RPMI7951 (cell line): ENCODE data around the gene TSPEAR. TPM values are rescaled to one million over a fixed set of nuclear protein-coding genes. Genes with fewer than 3 reads are reported as not detected.
"Not testable (repeated sequence)": the region's sequence is repeated elsewhere in the genome, so short reads cannot be mapped to it uniquely, and the experiment has no call there.

Source experiments
- DNase-seq: peaks from one replicate; pipeline ENCODE4 v3.0.0-alpha.2; 2012; ENCODE audit warnings: low read depth
- total RNA-seq: library from RNA; depleted of rRNA; stranded (reverse); fragments of >200 nt; shearing (Covaris generic); gene quantifications from 2 replicates; pipeline ENCODE4 v1.2.3, GENCODE V29; 2014

Gene TSPEAR
- total RNA-seq, 1 experiment from 2014 or later, result not detected

- DNase-seq, result no peak
These were observed 26.9 kb downstream of the TSPEAR start for GRCh38 chr21:44684483-44684882.

GRCh38 chr21:44684077-44684476, 27.3 kb downstream of the TSPEAR start:
- DNase-seq, result no peak

DNA sequence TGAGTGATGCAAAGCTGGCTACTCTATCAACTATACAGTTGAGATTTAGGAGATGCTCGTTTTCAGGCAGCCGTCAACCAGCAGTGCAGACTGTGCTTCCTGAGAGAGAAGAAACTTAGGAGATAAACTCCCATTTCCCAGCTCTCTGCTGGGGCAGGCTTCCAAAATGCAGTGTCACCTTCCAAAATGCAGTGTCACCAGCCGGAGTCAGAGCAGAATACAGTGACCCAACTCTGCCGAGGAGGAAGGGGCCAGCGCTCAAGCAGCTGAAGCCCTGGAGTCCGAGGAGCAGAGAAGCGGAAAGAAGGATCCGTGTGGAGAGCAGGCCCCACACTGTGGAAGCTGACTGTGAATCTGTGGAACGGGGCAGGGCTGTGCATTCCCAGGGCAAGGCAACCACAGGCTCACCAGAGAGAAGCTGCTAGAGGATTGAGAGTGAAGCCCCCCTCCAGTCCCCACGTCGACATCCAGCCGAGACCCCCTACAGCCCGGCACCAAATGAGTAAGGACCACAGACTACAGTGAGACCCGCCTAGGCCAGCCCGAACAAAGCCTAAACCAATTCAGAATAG, 28.7 kb downstream of the TSPEAR start:
- DNase-seq, result no peak

DNA sequence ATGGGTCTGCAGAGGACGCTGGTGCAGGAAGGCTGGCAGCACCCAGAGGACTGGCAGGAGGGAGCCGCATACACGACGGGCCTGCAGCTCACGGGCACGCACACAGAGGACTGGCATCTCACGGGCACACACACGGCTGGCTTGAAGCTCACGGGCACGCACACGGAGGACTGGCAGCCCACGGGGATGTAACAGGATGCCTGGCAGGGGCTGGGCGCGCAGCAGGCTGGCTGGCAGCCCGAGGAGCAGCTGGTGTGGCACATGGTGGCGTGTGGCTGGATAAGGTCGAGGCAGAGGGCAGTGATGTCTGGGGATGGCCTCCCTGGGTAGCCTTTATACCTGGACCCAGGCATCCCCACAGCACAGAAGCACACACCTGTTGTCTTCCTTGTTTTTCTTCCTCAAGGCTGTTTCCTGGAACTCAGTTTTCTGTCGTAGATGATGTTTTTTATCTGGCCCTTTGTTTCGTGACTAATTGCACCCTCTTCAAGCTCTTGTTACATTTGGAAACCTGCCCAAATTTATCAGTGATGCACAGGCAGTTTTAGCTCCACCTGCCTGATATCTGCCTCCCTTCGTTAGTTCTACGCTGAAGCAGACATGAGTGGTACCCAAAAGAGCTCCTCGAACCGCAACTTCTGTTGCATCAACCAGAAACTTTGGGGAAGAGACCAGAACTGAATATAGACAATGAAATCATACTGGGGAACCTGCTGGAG, 29.4 kb downstream of the TSPEAR start, which contains the start of gene KRTAP12-1:
KRTAP12-1 (minus strand) TSS at position 303 of the 719 bp plus-strand sequence; CDS start at position 263, 40 bp downstream.
- DNase-seq, result no peak

- no peak for DNase-seq
These were observed 30.2 kb downstream of the TSPEAR start for GRCh38 chr21:44681152-44681551.

GRCh38 chr21:44677881-44678280, 33.5 kb downstream of the TSPEAR start:
- no peak for DNase-seq

GRCh38 chr21:44671911-44672310, 39.5 kb downstream of the TSPEAR start:
- DNase-seq, result no peak

DNA sequence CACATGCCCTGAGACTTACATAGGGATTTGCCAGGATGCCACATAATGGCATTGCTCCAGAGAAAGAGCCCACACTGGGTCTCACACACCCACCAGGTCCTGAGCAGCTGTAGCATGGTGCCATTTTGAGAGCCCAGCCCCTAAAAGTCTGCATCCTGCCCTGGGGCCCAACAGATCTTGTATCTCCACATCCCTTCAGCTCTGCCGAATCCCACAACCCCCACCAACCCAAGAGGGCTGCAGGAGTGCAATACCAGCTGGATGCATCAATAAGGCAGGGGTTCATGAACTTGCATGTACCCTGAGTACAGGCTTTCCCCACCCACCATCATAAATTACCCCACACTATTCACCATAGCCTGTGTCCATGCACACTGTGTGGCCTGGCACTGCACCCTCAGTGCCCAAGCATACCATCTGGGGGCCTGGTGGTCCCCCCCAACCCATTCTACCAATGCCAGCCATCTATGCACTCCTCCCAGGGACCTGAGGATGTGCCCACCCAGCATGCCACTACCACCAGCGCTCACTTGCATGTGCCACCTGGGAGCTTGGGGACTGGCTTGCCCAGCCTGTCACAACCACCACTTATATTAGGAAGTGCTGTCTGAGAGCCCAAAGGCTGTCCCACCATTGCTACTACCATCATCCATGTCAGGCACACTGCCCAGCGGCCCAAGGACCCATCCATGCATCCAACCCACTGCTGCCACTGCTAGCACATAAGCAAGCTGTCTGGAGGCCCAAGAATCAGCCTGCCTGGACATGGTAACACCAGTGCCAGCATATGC, 40.5 kb downstream of the TSPEAR start:
- DNase-seq, result no peak

DNA sequence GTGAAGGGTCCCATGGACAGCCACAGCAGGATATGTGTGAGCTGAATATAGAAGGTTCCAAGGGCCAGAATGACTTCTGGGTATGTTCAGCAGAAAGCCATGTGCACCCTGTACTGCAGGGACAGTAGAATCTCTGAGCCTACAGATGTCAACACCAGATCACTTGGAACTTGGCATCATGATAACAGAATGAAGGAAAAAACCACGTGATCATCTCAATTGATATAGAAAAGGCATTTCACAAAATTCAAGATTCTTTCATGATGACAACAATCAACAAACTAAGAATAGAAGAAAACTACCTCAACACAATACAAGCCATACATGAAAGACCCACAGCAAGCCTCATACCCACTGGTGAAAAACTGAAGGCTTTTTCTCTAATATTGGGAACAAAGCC, 43.8 kb downstream of the TSPEAR start:
- no peak for DNase-seq

DNA sequence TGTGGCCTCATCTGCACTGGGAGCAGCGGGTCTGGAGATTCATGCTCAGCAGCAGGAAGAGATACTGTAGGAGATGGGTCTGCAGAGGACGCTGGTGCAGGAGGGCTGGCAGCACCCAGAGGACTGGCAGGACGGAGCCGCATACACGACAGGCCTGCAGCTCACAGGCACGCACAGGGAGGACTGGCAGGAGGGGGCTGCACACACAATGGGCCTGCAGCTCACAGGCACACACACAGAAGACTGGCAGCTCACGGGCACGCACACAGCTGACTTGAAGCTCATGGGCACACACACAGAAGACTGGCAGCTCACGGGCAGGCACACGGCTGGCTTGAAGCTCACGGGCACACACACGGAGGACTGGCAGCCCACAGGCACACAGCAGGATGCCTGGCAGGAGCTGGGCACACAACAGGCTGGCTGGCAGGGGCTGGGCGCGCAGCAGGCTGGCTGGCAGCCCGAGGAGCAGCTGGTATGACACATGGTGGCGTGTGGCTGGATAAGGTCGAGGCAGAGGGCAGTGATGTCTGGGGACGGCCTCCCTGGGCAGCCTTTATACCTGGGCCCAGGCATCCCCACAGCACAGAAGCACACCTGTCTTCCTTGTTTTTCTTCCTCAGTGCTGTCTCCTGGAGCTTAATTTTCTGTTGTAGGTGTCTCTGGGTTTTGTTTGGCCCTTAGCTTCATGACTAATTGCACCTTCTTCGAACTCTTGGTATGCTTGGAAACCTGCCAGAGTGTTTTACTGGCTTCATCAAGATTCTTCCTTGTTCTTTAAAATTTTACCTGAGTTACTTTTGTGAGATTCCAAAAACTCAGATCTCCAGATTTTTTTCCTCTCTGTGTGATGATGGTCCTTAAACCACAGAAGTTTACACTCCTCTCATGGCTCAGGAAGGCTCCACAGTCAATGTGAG, 44.7 kb downstream of the TSPEAR start, which contains the start of gene KRTAP12-2:
KRTAP12-2 (minus strand) TSS at position 527 of the 920 bp plus-strand sequence; CDS start at position 486, 41 bp downstream.
- no peak for DNase-seq

- no peak for DNase-seq
These were observed 46.7 kb downstream of the TSPEAR start for GRCh38 chr21:44664691-44665090.

DNA sequence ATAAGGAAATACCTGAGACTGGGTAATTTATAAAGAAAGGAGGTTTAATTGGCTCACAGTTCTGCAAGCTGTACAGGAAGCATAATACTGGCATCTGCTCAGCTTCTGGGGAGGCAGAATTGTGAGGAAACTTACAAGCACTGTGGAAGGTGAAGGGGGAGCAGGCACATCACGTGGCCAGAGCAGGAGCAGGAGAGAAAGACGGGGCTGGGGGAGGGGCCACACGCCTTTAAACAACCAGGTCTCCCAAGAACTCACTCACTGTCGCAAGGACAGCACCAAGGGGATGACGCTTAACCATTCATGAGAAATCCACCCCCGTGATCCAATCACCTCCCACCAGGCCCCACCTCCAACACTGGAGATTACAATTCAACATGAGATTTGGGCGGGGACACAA, 49.8 kb downstream of the TSPEAR start:
- DNase-seq, result not testable (repeated sequence)

DNA sequence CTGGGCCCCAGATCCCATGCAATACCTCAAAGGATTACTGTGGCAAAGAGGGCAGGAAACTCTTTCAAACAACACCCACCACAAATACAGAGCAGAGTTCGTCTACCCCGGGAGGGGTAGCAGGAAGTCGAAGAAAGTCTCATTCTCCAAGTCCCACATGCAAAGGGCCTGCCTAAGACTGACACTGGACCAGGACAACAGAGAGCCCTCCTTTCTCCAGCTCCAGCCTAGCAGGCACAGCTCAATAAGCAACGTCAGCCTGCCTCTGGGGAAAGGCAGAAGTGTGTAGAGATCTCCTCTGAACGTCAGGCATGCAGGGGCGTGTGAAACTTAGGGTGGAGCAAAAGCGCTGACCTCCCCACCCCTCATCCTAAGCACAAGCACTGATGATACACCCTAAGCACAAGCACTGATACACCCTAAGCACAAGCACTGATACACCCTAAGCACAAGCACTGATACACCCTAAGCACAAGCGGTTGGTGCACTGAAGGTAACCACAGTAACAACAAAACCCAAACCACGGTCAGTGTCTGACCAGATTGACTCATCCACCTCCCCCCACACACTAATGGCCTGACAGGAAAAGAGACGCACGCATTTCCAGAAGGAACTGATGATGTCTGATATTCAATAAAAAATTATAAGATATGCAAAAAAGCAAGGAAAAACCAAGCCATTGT, 52.3 kb downstream of the TSPEAR start:
- peak; percentile 2 for DNase-seq

DNA sequence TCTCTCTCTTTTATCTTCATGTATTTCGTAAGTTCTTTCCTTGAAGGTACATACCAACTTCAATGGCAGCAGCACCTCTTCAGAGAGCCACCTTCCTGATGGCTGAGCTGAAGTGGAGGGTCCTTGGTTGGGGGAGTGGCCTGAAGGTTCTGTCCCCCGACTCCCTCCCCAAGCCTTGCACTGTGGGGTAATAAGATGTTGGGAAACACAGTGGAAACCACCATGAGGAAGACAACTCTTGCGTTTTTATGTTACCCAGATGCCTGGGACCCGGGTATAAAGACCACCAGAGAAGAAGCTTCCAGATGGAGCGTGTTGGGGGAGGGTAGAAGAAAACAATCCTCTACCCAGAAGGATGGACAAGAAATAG, 52.8 kb downstream of the TSPEAR start:
- DNase-seq, result no peak

- peak; percentile 1 for DNase-seq
These were observed 53.5 kb downstream of the TSPEAR start, which contains the start of gene KRTAP12-3 for GRCh38 chr21:44657635-44658540. Gene KRTAP12-3 (plus strand): TSS chr21:44657932. CDS start chr21:44657980, 48 bp downstream.

DNA sequence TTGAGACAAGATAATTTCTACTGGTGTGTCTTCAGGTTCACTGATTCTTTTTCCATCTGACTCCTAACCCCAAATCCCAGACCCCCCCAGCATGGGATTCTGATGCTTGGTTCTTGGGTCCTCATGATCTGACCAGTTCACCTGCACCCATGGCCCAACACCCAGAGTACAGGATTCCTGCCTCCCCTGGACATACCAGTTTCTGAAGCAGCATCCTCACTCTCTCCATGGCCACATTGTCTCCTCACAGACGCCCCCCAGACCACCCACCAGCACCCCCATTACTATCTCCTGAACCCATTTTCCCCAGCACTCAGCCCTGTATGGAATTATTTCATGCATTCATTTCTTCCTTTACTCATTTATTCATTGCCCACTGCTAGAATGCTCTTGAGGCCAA, 54.5 kb downstream of the TSPEAR start:
- DNase-seq, result no peak

- DNase-seq, result no peak
These were observed 56.7 kb downstream of the TSPEAR start, which contains the start of gene KRTAP12-4 for GRCh38 chr21:44654576-44655175. Gene KRTAP12-4 (minus strand): TSS chr21:44654659. CDS start chr21:44654614, 45 bp downstream.

- DNase-seq, result no peak
These were observed 57.5 kb downstream of the TSPEAR start for GRCh38 chr21:44653656-44654575.
